ENCODE results near the gene PARVA.

GRCh38 chr11:12505183-12505582 lies 127.8 kb downstream of the PARVA start:
- TF ChIP-seq CTCF (IDR thresholded peaks at IDR 0.05) (no peak), POLR2A (IDR thresholded peaks at IDR 0.05) (no peak)
